ENCODE data around the gene STARD13. TPM values are rescaled to one million over a fixed set of nuclear protein-coding genes. Genes with fewer than 3 reads are reported as not detected.

STARD13 gene
- total RNA-seq, 1 experiment from 2014 or later = 1.2 TPM

DNA sequence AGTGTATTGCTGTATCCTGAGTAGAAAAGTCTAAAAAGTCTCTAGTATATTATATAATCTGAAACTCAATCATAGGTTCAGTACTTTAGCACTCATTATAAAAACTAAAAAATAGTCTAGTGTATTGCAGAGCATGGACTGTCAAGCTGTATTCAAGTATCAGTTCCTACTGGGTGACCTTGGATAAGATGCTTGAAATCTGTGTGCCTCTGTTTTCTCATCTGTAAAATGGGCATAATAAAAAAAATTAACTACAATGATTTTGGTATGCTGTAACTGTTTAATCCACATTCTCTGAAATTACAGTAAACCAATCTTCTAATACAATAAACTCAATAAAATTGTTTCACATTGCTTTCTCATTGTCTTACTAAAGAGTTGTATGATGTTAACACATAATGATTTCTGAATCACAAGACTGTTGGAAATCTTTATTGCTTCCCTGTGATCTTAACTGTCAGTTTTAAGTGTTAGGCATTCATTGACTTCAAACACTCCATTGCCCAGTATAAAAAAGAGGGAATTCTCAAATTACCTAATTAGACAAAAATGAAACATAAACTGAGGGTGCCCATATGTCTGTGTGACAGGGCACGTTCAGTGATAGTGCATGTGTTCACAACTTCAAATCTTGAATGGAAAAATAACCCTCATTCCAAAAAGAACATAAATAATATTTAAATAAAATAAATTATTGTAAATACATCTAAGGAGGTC, 2.2 kb downstream of the STARD13 start:
- Histone ChIP-seq H3K9me3 (ENCODE audit: low read length) (no peaks in the 10 kb centered on the region), H2AFZ (ENCODE audit: low read length) (no peak overlapping the region), H3K36me3 (ENCODE audit: insufficient read depth, low read length) (no peaks in the 10 kb centered on the region), H3K4me2 (ENCODE audit: low read depth, low read length, poor library complexity, severe bottlenecking) (no peak overlapping the region), H4K20me1 (ENCODE audit: insufficient read depth, low read depth, low read length) (no peaks in the 10 kb centered on the region), H3K4me3 (ENCODE audit: low read length) (no peak overlapping the region), H3K4me1 (ENCODE audit: low read length) (peaks cover 6% of the 10 kb centered on the region; the same call in 1 of the 2 replicates), H3K9me2 (replicated peaks; ENCODE audit: insufficient read depth, low read length) (no peaks in the 10 kb centered on the region), H3K27me3 (ENCODE audit: low read length) (no peaks in the 10 kb centered on the region), H3K79me2 (ENCODE audit: low read length) (no peaks in the 10 kb centered on the region), H3K27ac (ENCODE audit: low read length) (no peak overlapping the region), H3K9ac (ENCODE audit: low read length) (no peak overlapping the region)
- DNase-seq = no peak

DNA sequence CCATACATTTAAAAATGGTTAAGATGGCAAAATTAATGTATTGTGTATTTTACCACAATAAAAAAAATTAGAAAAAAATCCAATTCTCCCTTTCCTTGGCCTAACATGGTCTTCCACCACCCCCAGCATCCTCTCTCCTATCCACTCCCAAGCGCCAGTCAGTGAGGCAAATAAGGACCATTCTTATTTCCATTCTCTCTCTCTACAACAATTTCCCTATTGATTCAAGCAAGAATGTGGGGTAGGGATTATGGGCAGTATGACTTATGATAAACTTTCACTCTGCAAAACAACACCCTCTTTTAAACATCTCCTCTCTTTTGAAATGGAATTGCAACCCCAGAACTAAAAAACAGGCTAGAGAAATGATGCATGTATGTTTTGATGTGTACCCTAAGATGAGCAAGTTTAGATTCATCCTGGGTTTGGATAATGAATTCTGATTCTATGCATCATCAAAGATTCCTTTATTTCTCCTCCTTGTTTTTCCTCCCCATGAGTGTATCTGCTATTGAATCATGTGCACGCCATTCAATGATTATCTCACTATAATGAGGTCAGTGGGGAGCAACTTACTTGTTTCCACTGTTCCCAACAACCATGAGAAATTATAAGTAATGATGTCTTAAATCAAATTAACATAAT, 3.5 kb downstream of the STARD13 start:
- Histone ChIP-seq H3K27me3 (ENCODE audit: low read length) (no peaks in the 10 kb centered on the region), H4K20me1 (ENCODE audit: insufficient read depth, low read depth, low read length) (no peaks in the 10 kb centered on the region), H3K79me2 (ENCODE audit: low read length) (no peaks in the 10 kb centered on the region), H3K4me2 (ENCODE audit: low read depth, low read length, poor library complexity, severe bottlenecking) (no peak overlapping the region), H3K36me3 (ENCODE audit: insufficient read depth, low read length) (no peaks in the 10 kb centered on the region), H3K4me1 (ENCODE audit: low read length) (peaks cover 6% of the 10 kb centered on the region; the same call in 1 of the 2 replicates), H2AFZ (ENCODE audit: low read length) (no peak overlapping the region), H3K27ac (ENCODE audit: low read length) (no peak overlapping the region), H3K9me3 (ENCODE audit: low read length) (no peaks in the 10 kb centered on the region), H3K9ac (ENCODE audit: low read length) (no peak overlapping the region), H3K9me2 (replicated peaks; ENCODE audit: insufficient read depth, low read length) (no peaks in the 10 kb centered on the region), H3K4me3 (ENCODE audit: low read length) (no peak overlapping the region)
- DNase-seq = no peak

DNA sequence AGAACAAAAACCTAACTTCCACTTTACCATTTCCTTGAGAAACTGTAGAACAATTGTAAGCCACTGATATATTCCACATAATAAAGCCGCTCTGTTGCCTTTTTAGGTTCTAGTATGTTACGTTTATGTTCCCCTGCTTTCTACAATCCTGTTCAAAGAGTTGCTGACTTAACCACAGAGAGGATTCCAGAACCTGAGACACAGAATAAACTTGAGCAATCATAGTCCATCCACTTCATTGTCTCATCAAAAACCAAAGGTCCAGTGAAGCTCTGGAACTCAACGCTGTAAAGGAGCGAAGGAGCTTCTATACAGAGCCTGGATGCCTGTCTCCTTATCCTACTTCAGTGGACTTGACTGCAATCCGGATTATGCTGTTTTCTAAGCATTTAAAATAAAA, 4.6 kb downstream of the STARD13 start:
- peaks cover 4% of the 10 kb centered on the region; the same call in 1 of the 2 replicates for H3K4me1 ChIP-seq (ENCODE audit: low read length)
- no peaks in the 10 kb centered on the region for H3K27me3 ChIP-seq (ENCODE audit: low read length)
- H3K9ac ChIP-seq (ENCODE audit: low read length) = no peak overlapping the region
- H3K4me2 ChIP-seq (ENCODE audit: low read depth, low read length, poor library complexity, severe bottlenecking) = no peak overlapping the region
- no peaks in the 10 kb centered on the region for H3K9me3 ChIP-seq (ENCODE audit: low read length)
- H2AFZ ChIP-seq (ENCODE audit: low read length) = no peak overlapping the region
- H3K9me2 ChIP-seq (replicated peaks; ENCODE audit: insufficient read depth, low read length) = no peaks in the 10 kb centered on the region
- H4K20me1 ChIP-seq (ENCODE audit: insufficient read depth, low read depth, low read length) = no peaks in the 10 kb centered on the region
- no peak for DNase-seq
- H3K79me2 ChIP-seq (ENCODE audit: low read length) = no peaks in the 10 kb centered on the region
- H3K4me3 ChIP-seq (ENCODE audit: low read length) = no peak overlapping the region
- no peaks in the 10 kb centered on the region for H3K36me3 ChIP-seq (ENCODE audit: insufficient read depth, low read length)
- no peak overlapping the region for H3K27ac ChIP-seq (ENCODE audit: low read length)

DNA sequence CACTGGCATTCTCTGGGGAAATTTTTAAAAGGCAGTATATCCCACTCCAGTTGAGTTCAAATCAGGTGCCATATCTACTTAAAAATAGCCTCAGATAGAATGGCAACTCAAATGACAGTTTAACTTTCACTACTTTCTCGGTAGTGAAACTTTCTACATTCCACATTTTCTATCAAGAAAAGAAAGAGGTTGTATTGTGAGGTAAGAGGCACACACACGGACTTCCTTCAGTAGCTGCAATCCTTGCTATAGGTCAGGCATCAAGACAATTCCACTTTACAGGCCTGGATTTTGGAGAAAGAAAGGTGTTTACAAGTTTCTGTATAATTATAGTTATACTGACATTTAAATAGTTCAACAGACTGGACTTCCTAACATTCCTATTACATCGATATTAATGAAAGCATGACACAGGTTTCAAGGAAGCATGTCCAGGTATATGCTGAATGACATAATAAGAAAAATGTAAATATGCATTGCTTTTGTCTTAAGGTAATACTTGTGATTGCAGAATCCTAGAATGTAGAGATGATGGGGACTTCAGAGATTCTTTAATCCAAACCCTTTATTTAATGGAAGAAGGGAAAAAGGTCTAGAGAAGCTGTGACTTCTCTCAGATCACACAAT, 5.2 kb downstream of the STARD13 start:
- Histone ChIP-seq H3K36me3 (ENCODE audit: insufficient read depth, low read length) (no peaks in the 10 kb centered on the region), H4K20me1 (ENCODE audit: insufficient read depth, low read depth, low read length) (no peaks in the 10 kb centered on the region), H3K9me3 (ENCODE audit: low read length) (no peaks in the 10 kb centered on the region), H3K79me2 (ENCODE audit: low read length) (no peaks in the 10 kb centered on the region), H3K27ac (ENCODE audit: low read length) (no peak overlapping the region), H2AFZ (ENCODE audit: low read length) (no peak overlapping the region), H3K4me2 (ENCODE audit: low read depth, low read length, poor library complexity, severe bottlenecking) (no peak overlapping the region), H3K9ac (ENCODE audit: low read length) (no peak overlapping the region), H3K4me3 (ENCODE audit: low read length) (no peak overlapping the region), H3K9me2 (replicated peaks; ENCODE audit: insufficient read depth, low read length) (no peaks in the 10 kb centered on the region), H3K27me3 (ENCODE audit: low read length) (no peaks in the 10 kb centered on the region), H3K4me1 (ENCODE audit: low read length) (no peaks in the 10 kb centered on the region)
- DNase-seq = no peak

DNA sequence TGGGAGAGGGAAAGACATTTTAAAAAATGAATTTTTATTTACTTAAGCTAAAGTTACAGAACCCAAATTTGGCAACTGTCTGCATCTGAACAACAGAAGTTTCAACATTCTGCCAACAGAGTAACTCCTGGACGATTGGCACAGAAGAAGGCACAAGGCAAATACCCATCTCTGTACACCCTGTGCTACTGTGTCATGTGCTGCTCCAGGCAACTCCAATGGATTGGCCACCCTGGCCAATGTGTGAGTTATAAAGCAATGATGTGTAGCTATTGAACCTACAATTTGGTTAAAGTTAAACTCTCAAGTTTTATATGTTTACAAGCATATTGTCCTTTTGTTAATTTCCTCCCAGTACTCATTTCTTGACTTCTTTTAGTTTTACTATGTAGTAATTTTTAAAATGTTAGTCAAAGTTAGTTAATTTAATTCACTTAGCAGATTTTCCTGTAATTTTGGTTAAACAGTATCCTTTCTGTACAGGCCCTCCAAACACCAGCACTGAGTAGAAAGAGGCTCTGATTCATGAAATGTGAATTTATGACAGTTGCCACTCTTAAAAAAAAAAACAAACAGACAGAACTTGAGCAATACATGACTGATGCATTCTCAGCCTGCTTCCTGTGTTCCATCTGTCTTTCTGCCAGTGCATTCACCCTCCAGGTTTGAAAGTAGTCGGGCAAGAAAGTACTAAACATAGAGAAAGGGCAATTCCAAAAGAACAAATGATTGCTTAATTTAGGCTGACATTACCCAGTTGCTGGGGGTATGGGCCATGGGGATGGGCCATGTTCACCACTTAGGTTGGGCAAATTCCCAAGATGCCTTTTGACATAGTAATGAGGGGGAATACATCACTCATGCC, 5.9 kb downstream of the STARD13 start:
- Histone ChIP-seq H3K27me3 (ENCODE audit: low read length) (no peaks in the 10 kb centered on the region), H2AFZ (ENCODE audit: low read length) (no peak overlapping the region), H4K20me1 (ENCODE audit: insufficient read depth, low read depth, low read length) (no peaks in the 10 kb centered on the region), H3K4me3 (ENCODE audit: low read length) (no peak overlapping the region), H3K36me3 (ENCODE audit: insufficient read depth, low read length) (no peaks in the 10 kb centered on the region), H3K4me2 (ENCODE audit: low read depth, low read length, poor library complexity, severe bottlenecking) (no peak overlapping the region), H3K79me2 (ENCODE audit: low read length) (no peaks in the 10 kb centered on the region), H3K27ac (ENCODE audit: low read length) (no peak overlapping the region), H3K9ac (ENCODE audit: low read length) (no peak overlapping the region), H3K9me2 (replicated peaks; ENCODE audit: insufficient read depth, low read length) (no peaks in the 10 kb centered on the region), H3K4me1 (ENCODE audit: low read length) (no peaks in the 10 kb centered on the region), H3K9me3 (ENCODE audit: low read length) (no peaks in the 10 kb centered on the region)
- no peak for DNase-seq

DNA sequence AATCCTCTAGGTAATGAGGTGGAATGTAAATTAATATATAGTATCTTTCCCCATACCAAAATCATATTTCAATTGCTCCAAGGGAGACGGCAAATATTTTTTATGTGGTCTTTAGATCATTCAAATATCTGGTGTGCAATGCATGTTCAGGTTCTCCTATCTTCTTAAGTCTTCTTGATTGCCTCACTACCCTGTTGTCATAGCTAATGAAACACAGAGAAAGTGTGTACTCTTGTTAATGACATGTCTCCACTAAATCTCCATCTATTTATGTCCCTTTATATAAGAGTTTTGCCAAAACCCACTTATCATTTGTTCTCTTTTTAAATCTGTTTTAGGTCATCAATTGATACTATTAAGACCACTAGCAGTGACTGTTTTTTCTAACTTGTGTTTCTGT, 6.6 kb downstream of the STARD13 start:
- Histone ChIP-seq H4K20me1 (ENCODE audit: insufficient read depth, low read depth, low read length) (no peaks in the 10 kb centered on the region), H3K4me1 (ENCODE audit: low read length) (no peaks in the 10 kb centered on the region), H3K27ac (ENCODE audit: low read length) (no peak overlapping the region), H3K9me3 (ENCODE audit: low read length) (no peaks in the 10 kb centered on the region), H3K36me3 (ENCODE audit: insufficient read depth, low read length) (no peaks in the 10 kb centered on the region), H3K9me2 (replicated peaks; ENCODE audit: insufficient read depth, low read length) (no peaks in the 10 kb centered on the region), H3K9ac (ENCODE audit: low read length) (no peak overlapping the region), H3K4me2 (ENCODE audit: low read depth, low read length, poor library complexity, severe bottlenecking) (no peak overlapping the region), H3K79me2 (ENCODE audit: low read length) (no peaks in the 10 kb centered on the region), H2AFZ (ENCODE audit: low read length) (no peak overlapping the region), H3K4me3 (ENCODE audit: low read length) (no peak overlapping the region), H3K27me3 (ENCODE audit: low read length) (no peaks in the 10 kb centered on the region)
- DNase-seq = no peak

DNA sequence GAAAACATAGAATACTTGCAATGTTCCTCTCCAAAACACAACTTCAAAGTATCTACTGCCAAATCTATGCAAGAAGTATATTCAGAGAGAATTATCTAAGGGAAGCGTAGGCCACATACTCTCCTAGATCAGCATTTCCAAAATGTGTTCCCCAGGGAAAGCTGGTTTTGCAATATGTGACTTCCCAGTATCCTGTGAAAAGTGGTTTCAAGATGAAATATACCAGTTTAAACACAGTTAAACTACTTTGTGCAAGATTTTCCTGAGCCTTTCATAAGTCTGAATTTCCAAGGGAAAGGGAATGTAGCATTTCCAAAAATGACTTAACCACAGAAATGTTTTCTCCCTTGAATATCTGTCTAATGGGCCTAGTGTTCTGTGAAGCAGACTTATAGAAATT, 7.6 kb downstream of the STARD13 start:
- Histone ChIP-seq H3K9me3 (ENCODE audit: low read length) (no peaks in the 10 kb centered on the region), H3K4me1 (ENCODE audit: low read length) (no peaks in the 10 kb centered on the region), H3K9me2 (replicated peaks; ENCODE audit: insufficient read depth, low read length) (no peaks in the 10 kb centered on the region), H3K27me3 (ENCODE audit: low read length) (no peaks in the 10 kb centered on the region), H2AFZ (ENCODE audit: low read length) (no peak overlapping the region), H3K4me3 (ENCODE audit: low read length) (no peak overlapping the region), H4K20me1 (ENCODE audit: insufficient read depth, low read depth, low read length) (no peaks in the 10 kb centered on the region), H3K4me2 (ENCODE audit: low read depth, low read length, poor library complexity, severe bottlenecking) (no peak overlapping the region), H3K27ac (ENCODE audit: low read length) (no peak overlapping the region), H3K9ac (ENCODE audit: low read length) (no peak overlapping the region), H3K36me3 (ENCODE audit: insufficient read depth, low read length) (no peaks in the 10 kb centered on the region), H3K79me2 (ENCODE audit: low read length) (no peaks in the 10 kb centered on the region)
- DNase-seq = no peak
